ENCODE results near the gene DUSP19.

The DUSP19 gene

DNA sequence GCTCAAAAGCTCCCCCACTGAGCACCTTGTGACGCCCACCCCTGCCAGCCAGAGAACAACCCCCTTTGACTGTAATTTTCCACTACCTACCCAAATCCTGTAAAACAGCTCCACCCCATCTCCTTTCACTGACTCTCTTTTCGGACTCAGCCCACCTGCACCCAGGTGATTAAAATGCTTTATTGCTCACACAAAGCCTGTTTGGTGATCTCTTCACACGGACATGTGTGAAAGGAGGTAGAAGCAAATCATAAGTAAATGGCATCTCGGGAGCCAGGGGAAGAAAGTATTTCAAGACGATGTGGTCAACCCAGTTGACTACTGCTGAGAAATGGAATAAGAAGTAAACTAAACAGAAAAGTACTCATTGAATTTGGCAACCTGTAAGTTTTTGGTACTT, 29.1 kb upstream of the DUSP19 start:
- TF ChIP-seq POLR2A (IDR thresholded peaks at IDR 0.05; ENCODE audit: low read depth, low read length): no peak

DNA sequence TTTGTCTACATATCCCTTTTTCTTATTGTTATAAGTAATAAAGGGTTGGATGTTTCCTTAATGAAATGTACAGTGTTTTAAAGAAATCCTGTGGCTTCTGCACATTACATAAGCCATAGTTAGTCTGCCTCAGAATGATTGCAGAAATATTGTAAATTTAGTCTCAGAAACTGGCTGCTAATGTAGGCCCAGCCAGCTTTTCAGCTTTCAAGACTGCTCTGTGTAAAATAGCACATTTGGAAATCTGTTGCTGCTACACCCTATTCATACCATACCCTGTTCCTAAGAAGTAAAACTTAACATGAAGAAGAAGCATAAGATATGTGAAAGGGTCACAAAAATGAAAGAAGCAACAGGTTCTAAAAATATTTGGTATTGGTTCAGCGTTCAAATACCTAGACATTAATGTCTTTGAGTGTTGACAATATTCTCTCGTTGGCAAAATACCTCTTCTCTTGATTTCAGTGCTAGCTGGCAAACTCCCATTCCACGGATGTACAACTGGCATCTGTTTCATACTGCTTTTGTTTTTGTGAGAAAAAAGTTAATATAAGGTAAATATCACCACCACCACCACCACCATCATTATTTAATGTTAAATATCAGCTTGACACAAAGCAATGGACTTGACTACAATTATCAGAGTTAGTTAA, 21.1 kb upstream of the DUSP19 start:
- no peak for FAIRE-seq
- DNase-seq (ENCODE audit: insufficient read length, low spot score): no peak
- no peak for TF ChIP-seq POLR2A (IDR thresholded peaks at IDR 0.05; ENCODE audit: low read depth, low read length)

More for the DNA sequence above, 29.1 kb upstream of the DUSP19 start:
- FAIRE-seq: no peak
- DNase-seq (ENCODE audit: insufficient read length, low spot score): no peak

GRCh38 chr2:183059561-183059960, 19.0 kb upstream of the DUSP19 start:
- no peak for TF ChIP-seq POLR2A (IDR thresholded peaks at IDR 0.05; ENCODE audit: low read depth, low read length)
- FAIRE-seq: peak; percentile 95
- peak; percentile 48 for DNase-seq (ENCODE audit: insufficient read length, low spot score)

GRCh38 chr2:183060571-183061231, 17.8 kb upstream of the DUSP19 start:
- DNase-seq (ENCODE audit: insufficient read length, low spot score) (no peak), FAIRE-seq (no peak)
- TF ChIP-seq POLR2A (IDR thresholded peaks at IDR 0.05; ENCODE audit: low read depth, low read length): no peak

DNA sequence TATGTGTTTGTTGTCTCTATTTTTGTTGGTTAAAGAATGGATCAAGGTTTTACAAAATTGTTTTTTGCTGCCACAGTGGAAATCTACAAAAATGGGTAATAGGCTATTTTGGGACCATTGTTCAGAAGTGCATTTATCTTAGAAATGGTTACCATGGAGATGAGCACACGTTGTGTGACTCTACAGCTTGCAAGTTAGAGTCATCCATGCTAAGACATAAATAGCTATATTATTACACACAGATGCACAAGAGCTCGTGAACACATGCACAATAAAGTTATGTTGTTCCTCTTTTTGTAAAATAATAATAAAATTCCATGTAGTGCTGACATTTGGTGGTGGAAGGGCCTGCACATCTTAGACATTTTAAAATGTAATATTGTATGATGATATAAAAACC, 15.5 kb upstream of the DUSP19 start:
- FAIRE-seq (no peak), DNase-seq (ENCODE audit: insufficient read length, low spot score) (peak; percentile 19)

DNA sequence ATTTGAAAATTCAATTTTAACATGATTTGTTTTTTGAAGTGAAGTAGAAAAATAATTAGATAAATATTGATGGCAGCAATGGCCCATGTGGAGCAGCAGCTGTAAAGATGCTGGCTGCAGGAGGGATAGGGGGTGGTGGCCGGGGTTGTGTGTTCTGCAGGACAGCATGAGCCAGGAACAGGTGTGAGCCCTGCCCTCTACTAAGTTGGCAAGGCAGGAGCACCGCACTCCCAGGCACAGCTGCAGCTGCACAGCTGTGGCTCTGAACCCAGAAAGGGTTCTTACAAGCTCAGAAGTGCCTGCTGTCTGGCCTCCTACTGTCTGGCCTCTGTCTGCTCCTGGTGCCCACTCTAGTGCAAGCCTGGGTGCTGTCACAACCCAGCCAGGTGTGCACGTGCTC, 10.0 kb upstream of the DUSP19 start:
- no peak for DNase-seq (ENCODE audit: insufficient read length, low spot score)
- TF ChIP-seq POLR2A (IDR thresholded peaks at IDR 0.05; ENCODE audit: low read depth, low read length): no peak
- no peak for FAIRE-seq

More for the DNA sequence above, 15.5 kb upstream of the DUSP19 start:
- TF ChIP-seq POLR2A (IDR thresholded peaks at IDR 0.05; ENCODE audit: low read depth, low read length): no peak

DNA sequence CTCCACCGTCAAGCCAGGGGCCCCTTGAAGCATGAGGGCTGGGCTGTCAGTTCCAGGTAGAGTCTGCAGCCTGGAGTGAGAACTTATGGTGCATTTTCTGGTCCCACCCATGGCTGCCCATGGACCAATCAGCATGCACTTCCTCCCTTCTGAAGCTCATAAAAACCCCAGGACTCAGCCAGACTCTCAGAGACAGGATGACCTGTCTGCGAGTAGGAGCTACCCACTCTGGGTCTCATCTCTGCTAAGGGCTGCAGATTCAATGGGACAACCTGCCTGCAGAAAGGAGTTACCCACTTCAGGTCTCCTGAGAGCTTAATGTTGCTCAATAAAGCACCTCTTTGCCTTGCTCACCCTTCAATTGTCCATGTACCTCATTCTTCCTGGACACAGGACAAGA, 9.4 kb upstream of the DUSP19 start:
- no peak for TF ChIP-seq POLR2A (IDR thresholded peaks at IDR 0.05; ENCODE audit: low read depth, low read length)
- FAIRE-seq (no peak), DNase-seq (ENCODE audit: insufficient read length, low spot score) (no peak)

DNA sequence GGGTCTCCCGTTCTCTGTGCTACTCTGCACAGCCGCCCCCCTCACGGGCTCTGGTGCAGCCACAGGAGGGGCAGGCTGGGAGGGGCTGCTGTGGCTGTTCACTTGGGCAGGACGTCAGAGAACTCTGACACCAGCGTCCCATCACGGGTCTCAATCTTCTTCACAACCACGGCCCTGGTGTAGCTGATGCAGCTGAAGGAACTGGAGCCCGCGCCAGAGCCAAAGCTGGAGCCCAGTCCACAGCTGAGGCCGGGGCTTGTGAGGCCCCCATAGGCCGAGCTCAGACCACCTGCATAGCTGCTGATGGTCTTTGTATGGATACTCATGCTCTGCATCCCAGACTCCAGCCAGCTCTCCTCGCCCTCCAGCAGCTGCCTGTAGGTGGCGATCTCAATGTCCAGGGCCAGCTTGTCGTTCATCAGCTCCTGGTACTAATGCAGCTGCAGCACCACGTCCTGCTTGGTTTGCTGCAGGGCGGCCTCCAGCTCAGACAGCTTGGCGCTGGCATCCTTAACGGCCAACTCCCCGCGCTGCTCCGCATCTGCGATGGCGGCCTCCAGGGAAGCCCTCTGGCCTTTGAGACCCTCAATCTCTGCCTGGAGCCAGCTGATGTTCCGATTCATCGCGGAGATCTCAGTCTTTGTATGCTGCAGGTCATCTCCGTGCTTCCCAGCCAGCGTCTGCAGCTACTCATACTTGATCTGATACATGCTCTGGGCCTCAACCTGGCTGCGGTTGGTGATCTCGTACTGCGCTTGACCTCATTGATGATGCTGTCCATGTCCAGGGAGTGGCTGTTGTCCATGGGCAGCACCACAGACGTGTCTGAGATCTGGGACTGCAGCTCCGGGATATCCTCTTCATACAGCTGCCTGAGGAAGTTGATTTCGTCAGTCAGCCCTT, 7.4 kb upstream of the DUSP19 start:
- FAIRE-seq (no peak), DNase-seq (ENCODE audit: insufficient read length, low spot score) (no peak)
- TF ChIP-seq POLR2A (IDR thresholded peaks at IDR 0.05; ENCODE audit: low read depth, low read length): no peak

DNA sequence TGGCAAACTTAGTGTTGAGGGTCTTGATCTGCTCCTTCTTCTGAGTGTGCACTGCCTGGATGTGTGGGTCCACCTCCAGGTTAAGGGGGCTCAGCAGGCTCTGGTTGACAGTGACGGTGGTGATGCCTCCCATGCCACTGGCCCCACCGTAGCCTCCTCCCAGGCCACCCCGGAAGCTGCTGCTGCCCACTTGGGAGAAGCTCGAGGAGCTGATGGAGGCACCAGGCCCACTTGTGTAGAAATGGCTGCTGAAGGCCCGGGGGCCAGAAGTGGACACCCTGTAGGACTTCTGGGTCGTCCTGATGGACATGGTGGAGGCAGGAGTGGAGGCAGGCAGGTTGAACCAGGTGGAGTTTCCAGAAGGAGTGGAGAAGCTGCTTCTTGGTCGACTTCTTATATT, 6.4 kb upstream of the DUSP19 start:
- DNase-seq (ENCODE audit: insufficient read length, low spot score) (no peak), FAIRE-seq (no peak)

DNA sequence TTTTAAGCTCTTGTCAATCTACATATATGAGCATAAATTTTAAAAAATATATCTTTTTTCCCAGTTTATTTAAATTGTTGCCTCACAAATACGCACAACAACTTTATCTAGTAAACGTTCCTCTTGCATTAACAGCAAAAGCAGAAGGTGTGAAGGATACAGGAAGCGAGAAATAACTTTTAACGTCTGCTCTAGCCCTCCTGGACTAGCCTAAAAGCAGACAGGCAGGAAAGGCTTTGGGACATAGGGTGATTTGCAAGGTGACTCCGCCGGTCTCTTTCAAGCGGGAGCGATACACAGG, 434 bp upstream of the DUSP19 start:
- TF ChIP-seq POLR2A (IDR thresholded peaks at IDR 0.05; ENCODE audit: low read depth, low read length): no peak
- DNase-seq (ENCODE audit: insufficient read length, low spot score): peak; percentile 18
- no peak for FAIRE-seq

More for the DNA sequence above, 6.4 kb upstream of the DUSP19 start:
- no peak for TF ChIP-seq POLR2A (IDR thresholded peaks at IDR 0.05; ENCODE audit: low read depth, low read length)

DNA sequence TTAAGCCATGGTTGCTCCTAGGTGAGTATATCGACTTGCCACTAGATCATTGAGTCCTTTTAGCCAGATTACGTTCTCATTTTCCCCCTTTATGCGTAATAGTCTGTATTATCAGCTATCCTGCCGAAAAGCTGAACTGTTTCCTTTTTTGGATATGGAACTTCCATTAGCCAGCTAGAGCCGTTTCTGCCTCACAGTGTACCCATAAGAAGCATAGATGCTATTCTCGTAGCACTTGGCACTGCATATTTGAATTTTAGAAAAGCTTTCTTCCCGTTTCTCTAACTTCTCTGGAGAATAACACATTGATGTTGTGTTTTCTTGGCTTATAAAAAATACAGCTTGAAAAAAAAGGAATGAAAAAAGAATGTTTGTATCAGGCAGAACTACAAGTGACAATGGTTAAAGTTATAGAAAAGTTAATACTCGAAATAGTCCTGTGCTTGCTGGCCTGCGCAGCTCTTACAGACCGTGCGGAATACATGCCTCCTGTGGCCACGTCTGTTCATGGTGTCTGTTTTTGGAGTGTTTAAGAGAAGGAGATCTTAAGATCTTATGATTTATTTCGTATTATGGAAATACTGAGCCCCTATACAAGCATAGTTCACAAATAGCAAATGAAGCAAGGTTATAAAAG, 710 bp downstream of the DUSP19 start:
- DNase-seq (ENCODE audit: insufficient read length, low spot score): no peak

DNA sequence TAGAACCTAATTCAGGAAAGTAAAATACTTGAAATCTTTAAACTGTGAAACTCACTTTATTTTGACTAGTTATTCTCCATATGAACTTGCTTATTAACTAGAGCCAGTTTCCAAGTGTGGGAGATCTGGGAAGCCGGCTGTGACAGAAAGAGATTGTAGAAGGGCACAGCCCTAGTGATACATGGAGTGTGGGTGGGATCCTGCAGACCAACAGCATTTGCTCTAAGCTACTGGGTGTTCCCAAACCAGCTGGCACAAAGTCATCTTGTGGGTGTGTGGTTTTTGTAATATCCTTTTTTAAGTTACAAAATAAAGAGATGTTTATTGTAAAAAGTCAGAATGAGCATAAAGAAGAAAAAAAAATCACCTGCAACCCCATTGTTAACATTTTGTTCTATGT, 3.4 kb downstream of the DUSP19 start:
- DNase-seq (ENCODE audit: insufficient read length, low spot score) (no peak), FAIRE-seq (no peak)
- no peak for TF ChIP-seq POLR2A (IDR thresholded peaks at IDR 0.05; ENCODE audit: low read depth, low read length)

More for the DNA sequence above, 710 bp downstream of the DUSP19 start:
- no peak for TF ChIP-seq POLR2A (IDR thresholded peaks at IDR 0.05; ENCODE audit: low read depth, low read length)
- no peak for FAIRE-seq

DNA sequence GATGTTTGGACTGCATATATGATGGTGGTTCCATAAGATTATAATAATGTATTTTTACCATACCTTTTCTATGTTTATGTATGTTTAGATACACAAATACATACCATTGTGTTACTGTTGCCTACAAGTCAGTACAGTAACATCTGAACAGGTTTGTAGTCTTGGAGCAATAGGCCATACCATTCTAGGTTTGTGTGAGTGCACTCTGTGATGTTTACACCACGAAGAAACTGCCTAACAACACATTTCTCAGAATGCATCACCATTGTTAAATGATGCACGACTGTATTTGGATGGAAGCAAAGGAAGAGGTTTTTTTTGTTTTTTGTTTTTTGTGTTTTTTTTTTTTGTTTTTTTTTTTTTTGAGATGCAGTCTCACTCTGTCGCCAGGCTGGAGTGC, 9.5 kb downstream of the DUSP19 start:
- TF ChIP-seq POLR2A (IDR thresholded peaks at IDR 0.05; ENCODE audit: low read depth, low read length): no peak
- FAIRE-seq (no peak), DNase-seq (ENCODE audit: insufficient read length, low spot score) (no peak)

Measured in H54 (cell line).